GM19099 (cell line): Measurements from ENCODE around the gene LRRC8E.

Source experiments
- POLR2A ChIP-seq: IDR thresholded peaks from 3 replicates; pipeline ENCODE4 v1.6.1; 2011; ENCODE audit warnings: low read depth; ENCODE audit not compliant: insufficient read length; ENCODE audit errors: extremely low read depth

LRRC8E gene

GRCh38 chr19:7921967-7922835 is 33.9 kb downstream of the LRRC8E start:
- TF ChIP-seq POLR2A, result no peak

GRCh38 chr19:7922836-7923195 is 34.5 kb downstream of the LRRC8E start:
- TF ChIP-seq POLR2A, result no peak

GRCh38 chr19:7923295-7924191 is 35.2 kb downstream of the LRRC8E start:
- TF ChIP-seq POLR2A, result no peak

- TF ChIP-seq POLR2A, result no peak
Observed at GRCh38 chr19:7924241-7924640, 35.9 kb downstream of the LRRC8E start.

- TF ChIP-seq POLR2A, result no peak
Observed at GRCh38 chr19:7924651-7925170, 36.4 kb downstream of the LRRC8E start.

GRCh38 chr19:7925171-7925851 is 37.0 kb downstream of the LRRC8E start:
- TF ChIP-seq POLR2A, result no peak

- no peak for TF ChIP-seq POLR2A
Observed at GRCh38 chr19:7926021-7926726, 37.9 kb downstream of the LRRC8E start, which contains the start of gene CTXN1. CTXN1 (minus strand) TSS chr19:7926135; CDS start chr19:7925538, 597 bp downstream.

- no peak for TF ChIP-seq POLR2A
Observed at GRCh38 chr19:7926727-7927604, 38.7 kb downstream of the LRRC8E start.

- peak; percentile 23 for TF ChIP-seq POLR2A
Observed at GRCh38 chr19:7927605-7928333, 39.5 kb downstream of the LRRC8E start.

GRCh38 chr19:7928334-7928706 is 40.0 kb downstream of the LRRC8E start:
- TF ChIP-seq POLR2A, result no peak

GRCh38 chr19:7928741-7929701 is 40.7 kb downstream of the LRRC8E start:
- no peak for TF ChIP-seq POLR2A

- TF ChIP-seq POLR2A, result no peak
Observed at GRCh38 chr19:7930765-7931164, 42.5 kb downstream of the LRRC8E start.
